Measurements from ENCODE around the gene TOM1L2.

DNA sequence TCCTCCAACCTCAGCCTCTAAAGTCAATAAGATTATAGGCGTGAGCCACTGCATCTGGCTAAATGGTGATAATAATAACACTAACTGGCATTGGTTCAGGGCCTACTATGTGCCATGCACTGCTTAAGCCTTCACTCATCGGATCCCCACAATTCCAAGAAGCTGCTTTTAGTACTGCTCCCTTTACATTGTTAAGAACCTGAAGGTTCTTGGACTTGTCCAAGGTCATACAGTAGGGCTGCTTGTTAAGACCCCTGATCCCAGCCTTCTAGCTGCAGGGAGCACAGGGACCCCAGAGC is 142.0 kb downstream of the TOM1L2 start:
- TF ChIP-seq POLR2A (IDR thresholded peaks at IDR 0.05) = no peak
- TF ChIP-seq, protein P1, sequence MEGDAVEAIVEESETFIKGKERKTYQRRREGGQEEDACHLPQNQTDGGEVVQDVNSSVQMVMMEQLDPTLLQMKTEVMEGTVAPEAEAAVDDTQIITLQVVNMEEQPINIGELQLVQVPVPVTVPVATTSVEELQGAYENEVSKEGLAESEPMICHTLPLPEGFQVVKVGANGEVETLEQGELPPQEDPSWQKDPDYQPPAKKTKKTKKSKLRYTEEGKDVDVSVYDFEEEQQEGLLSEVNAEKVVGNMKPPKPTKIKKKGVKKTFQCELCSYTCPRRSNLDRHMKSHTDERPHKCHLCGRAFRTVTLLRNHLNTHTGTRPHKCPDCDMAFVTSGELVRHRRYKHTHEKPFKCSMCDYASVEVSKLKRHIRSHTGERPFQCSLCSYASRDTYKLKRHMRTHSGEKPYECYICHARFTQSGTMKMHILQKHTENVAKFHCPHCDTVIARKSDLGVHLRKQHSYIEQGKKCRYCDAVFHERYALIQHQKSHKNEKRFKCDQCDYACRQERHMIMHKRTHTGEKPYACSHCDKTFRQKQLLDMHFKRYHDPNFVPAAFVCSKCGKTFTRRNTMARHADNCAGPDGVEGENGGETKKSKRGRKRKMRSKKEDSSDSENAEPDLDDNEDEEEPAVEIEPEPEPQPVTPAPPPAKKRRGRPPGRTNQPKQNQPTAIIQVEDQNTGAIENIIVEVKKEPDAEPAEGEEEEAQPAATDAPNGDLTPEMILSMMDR (IDR thresholded peaks at IDR 0.05) = no peak
- TF ChIP-seq POLR2AphosphoS5 (IDR thresholded peaks at IDR 0.05) = no peak
- TF ChIP-seq EP300 (IDR thresholded peaks at IDR 0.05) = no peak

Data from stomach (tissue), 4 donors.